ENCODE data around the gene ERI3. TPM values are rescaled to one million over a fixed set of nuclear protein-coding genes. Genes with fewer than 3 reads are reported as not detected.

ERI3 gene
- total RNA-seq, 1 donor from 2014 or later = 58.3 TPM

DNA sequence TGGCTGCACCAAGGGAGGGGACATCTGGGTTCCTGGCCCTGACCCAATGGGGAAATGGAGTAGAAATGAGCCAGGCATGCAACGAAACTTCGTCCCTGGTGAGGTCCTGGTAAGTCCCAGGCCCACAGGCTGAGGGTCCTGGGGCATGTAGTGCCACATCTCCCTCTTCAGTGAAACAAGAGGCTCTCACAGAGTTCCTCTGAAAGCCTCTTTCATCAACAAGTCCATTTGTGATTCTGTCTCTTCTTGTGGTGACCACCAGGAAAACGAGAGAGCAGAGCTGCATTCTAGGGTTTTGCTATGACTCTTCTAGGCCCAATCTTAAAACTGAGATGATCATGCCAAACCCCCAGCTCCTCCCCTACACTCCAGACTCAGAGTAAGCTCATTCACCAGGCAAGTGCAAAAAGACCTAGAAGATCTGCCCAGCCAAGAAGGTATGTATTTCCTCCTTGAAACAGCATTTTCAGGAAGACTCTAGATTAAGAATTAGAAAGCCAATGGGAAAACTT lies 25.7 kb upstream of the ERI3 start:
- no peak overlapping the region for H3K4me2 ChIP-seq (ENCODE audit: low read length)
- no peak for TF ChIP-seq EZH2 (IDR thresholded peaks at IDR 0.05; ENCODE audit: insufficient read depth, low read length)
- TF ChIP-seq, protein P1, sequence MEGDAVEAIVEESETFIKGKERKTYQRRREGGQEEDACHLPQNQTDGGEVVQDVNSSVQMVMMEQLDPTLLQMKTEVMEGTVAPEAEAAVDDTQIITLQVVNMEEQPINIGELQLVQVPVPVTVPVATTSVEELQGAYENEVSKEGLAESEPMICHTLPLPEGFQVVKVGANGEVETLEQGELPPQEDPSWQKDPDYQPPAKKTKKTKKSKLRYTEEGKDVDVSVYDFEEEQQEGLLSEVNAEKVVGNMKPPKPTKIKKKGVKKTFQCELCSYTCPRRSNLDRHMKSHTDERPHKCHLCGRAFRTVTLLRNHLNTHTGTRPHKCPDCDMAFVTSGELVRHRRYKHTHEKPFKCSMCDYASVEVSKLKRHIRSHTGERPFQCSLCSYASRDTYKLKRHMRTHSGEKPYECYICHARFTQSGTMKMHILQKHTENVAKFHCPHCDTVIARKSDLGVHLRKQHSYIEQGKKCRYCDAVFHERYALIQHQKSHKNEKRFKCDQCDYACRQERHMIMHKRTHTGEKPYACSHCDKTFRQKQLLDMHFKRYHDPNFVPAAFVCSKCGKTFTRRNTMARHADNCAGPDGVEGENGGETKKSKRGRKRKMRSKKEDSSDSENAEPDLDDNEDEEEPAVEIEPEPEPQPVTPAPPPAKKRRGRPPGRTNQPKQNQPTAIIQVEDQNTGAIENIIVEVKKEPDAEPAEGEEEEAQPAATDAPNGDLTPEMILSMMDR (IDR thresholded peaks at IDR 0.05; ENCODE audit: insufficient read depth, low read depth, low read length) = no peak
- no peaks in the 10 kb centered on the region for H4K20me1 ChIP-seq (ENCODE audit: insufficient read depth, low read length)
- H3K79me2 ChIP-seq (ENCODE audit: insufficient read depth, low read length) = no peaks in the 10 kb centered on the region
- H3K4me3 ChIP-seq (ENCODE audit: insufficient read depth, low read depth, low read length) = no peak overlapping the region
- H3K9ac ChIP-seq (ENCODE audit: low read length) = no peak overlapping the region
- Mint-ChIP-seq H3K4me1 (ENCODE audit: low read depth, unreplicated experiment) (peaks cover 2% of the 10 kb centered on the region), H3K36me3 (ENCODE audit: low read depth, unreplicated experiment) (peaks cover 1% of the 10 kb centered on the region), H3K4me3 (ENCODE audit: unreplicated experiment) (no peak overlapping the region), H3K27ac (ENCODE audit: unreplicated experiment) (no peak overlapping the region), H3K9me3 (ENCODE audit: unreplicated experiment) (no peaks in the 10 kb centered on the region), H3K27me3 (ENCODE audit: low read depth, unreplicated experiment) (peaks cover 21% of the 10 kb centered on the region)
- H3K27me3 ChIP-seq (ENCODE audit: insufficient read depth, low read length) = no peaks in the 10 kb centered on the region
- H2AFZ ChIP-seq (ENCODE audit: low read depth, low read length) = no peak overlapping the region
- no peaks in the 10 kb centered on the region for H3K36me3 ChIP-seq (ENCODE audit: insufficient read depth, low read length)
- DNase-seq (ENCODE audit: low read depth) (no peak), FAIRE-seq (no peak)
- no peaks in the 10 kb centered on the region for H3K4me1 ChIP-seq (ENCODE audit: insufficient read depth, low read length)
- no peak overlapping the region for H3K27ac ChIP-seq (ENCODE audit: low read depth, low read length)
- H3K9me3 ChIP-seq (ENCODE audit: insufficient read depth, low read depth, low read length) = no peaks in the 10 kb centered on the region

DNA sequence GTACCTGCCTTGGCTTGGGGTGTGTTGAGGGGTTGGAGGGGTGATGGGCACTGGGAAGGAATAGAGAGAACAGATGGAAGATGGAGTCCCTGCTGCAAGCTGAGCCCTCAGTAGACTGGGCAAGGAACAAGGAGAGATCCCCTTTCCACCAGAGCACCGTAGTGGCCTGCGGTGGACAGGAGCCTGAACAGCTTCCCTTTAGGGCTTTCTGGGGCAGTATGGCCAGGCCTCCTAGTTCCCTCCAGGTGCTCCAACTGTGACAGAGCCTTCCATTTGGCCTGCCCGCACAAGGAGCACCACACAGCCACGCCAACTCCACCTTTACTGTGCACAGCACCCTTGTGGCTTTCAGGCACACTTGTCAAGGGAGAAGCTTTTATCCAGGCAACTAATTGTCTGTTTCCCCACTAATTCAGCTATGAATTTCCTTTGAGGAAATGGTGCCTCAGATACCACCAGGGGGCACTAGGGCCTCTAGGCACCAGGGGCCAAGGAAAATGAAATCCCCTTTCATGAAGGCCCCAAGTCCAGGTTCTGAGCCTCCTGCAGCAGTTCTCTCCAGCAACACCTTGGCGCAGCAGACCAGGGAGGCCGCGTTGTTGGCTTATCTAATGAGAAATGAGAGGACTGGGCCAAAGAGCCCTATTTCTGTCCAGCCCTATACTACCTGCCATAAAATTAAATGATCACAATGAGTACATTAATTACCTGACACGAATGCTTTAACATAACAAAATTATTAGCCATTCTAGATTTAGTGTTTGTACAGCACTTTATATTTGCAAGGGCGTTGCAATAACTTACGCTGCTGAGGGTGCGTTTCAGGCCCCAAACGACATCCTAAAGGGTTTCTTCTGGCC lies 23.1 kb upstream of the ERI3 start:
- Histone ChIP-seq H3K4me1 (ENCODE audit: insufficient read depth, low read length) (no peaks in the 10 kb centered on the region), H3K27me3 (ENCODE audit: insufficient read depth, low read length) (no peaks in the 10 kb centered on the region), H3K4me2 (ENCODE audit: low read length) (no peak overlapping the region), H3K36me3 (ENCODE audit: insufficient read depth, low read length) (no peaks in the 10 kb centered on the region), H3K9ac (ENCODE audit: low read length) (no peak overlapping the region), H3K27ac (ENCODE audit: low read depth, low read length) (no peak overlapping the region), H3K79me2 (ENCODE audit: insufficient read depth, low read length) (no peaks in the 10 kb centered on the region), H2AFZ (ENCODE audit: low read depth, low read length) (no peak overlapping the region), H3K9me3 (ENCODE audit: insufficient read depth, low read depth, low read length) (no peaks in the 10 kb centered on the region), H4K20me1 (ENCODE audit: insufficient read depth, low read length) (no peaks in the 10 kb centered on the region), H3K4me3 (ENCODE audit: insufficient read depth, low read depth, low read length) (no peak overlapping the region)
- Mint-ChIP-seq H3K4me1 (ENCODE audit: low read depth, unreplicated experiment) (no peaks in the 10 kb centered on the region), H3K36me3 (ENCODE audit: low read depth, unreplicated experiment) (peaks cover 1% of the 10 kb centered on the region), H3K27ac (ENCODE audit: unreplicated experiment) (no peak overlapping the region), H3K4me3 (ENCODE audit: unreplicated experiment) (no peak overlapping the region), H3K9me3 (ENCODE audit: unreplicated experiment) (no peaks in the 10 kb centered on the region), H3K27me3 (ENCODE audit: low read depth, unreplicated experiment) (peaks cover 23% of the 10 kb centered on the region)
- TF ChIP-seq, protein P1 (IDR thresholded peaks at IDR 0.05; ENCODE audit: insufficient read depth, low read depth, low read length) = peak; percentile 81
- no peak for TF ChIP-seq EZH2 (IDR thresholded peaks at IDR 0.05; ENCODE audit: insufficient read depth, low read length)
- FAIRE-seq = peak; percentile 50
- peak; percentile 16 for DNase-seq (ENCODE audit: low read depth)

DNA sequence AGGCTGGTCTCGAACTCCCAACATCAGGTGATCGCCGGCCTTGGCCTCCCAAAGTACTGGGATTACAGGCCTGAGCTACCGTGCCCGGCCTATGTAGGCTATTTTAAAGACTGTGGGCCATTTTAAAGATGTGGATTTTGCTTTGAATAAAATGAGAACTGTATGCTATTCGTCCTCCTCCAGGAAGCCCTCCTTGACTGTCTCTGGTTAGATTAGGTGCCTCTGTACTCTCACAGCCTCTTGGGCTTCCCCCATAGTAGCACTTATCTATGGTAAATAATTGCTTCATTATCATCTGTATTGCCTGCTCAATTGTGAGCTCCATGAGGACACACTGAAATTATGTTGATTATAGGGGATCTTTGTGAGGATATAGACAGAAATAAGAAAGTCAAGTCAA lies 20.5 kb upstream of the ERI3 start:
- Mint-ChIP-seq H3K9me3 (ENCODE audit: unreplicated experiment) (no peaks in the 10 kb centered on the region), H3K4me3 (ENCODE audit: unreplicated experiment) (no peak overlapping the region), H3K4me1 (ENCODE audit: low read depth, unreplicated experiment) (no peaks in the 10 kb centered on the region), H3K36me3 (ENCODE audit: low read depth, unreplicated experiment) (peaks cover 1% of the 10 kb centered on the region), H3K27ac (ENCODE audit: unreplicated experiment) (no peak overlapping the region), H3K27me3 (ENCODE audit: low read depth, unreplicated experiment) (peaks cover 20% of the 10 kb centered on the region)
- Histone ChIP-seq H3K27me3 (ENCODE audit: insufficient read depth, low read length) (no peaks in the 10 kb centered on the region), H3K9ac (ENCODE audit: low read length) (no peak overlapping the region), H3K9me3 (ENCODE audit: insufficient read depth, low read depth, low read length) (no peaks in the 10 kb centered on the region), H3K27ac (ENCODE audit: low read depth, low read length) (no peak overlapping the region), H3K4me3 (ENCODE audit: insufficient read depth, low read depth, low read length) (no peak overlapping the region), H3K4me1 (ENCODE audit: insufficient read depth, low read length) (no peaks in the 10 kb centered on the region), H3K36me3 (ENCODE audit: insufficient read depth, low read length) (no peaks in the 10 kb centered on the region), H3K4me2 (ENCODE audit: low read length) (no peak overlapping the region), H4K20me1 (ENCODE audit: insufficient read depth, low read length) (no peaks in the 10 kb centered on the region), H2AFZ (ENCODE audit: low read depth, low read length) (no peak overlapping the region), H3K79me2 (ENCODE audit: insufficient read depth, low read length) (no peaks in the 10 kb centered on the region)
- no peak for DNase-seq (ENCODE audit: low read depth)
- FAIRE-seq = no peak
- TF ChIP-seq EZH2 (IDR thresholded peaks at IDR 0.05; ENCODE audit: insufficient read depth, low read length) = no peak
- TF ChIP-seq, protein P1 (IDR thresholded peaks at IDR 0.05; ENCODE audit: insufficient read depth, low read depth, low read length) = no peak
